Uterus (tissue), 2 donors: ENCODE data around the gene KCND2.

Experiments used
- POLR2A ChIP-seq, 2 donors: fragments of 450-650 bp; IDR thresholded peaks; one replicate each; pipeline ENCODE4 v1.6.1; 2016; ENCODE audit warnings: antibody characterized with exemption in 2 of 2, mild to moderate bottlenecking in 1 of 2, moderate library complexity in 1 of 2
- TF ChIP-seq, protein P1 (sequence below), 4 experiments: fragments of 200-600 bp in 2 of 4; fragments of 450-650 bp in 2 of 4; sonication (generic) in 2 of 4; IDR thresholded peaks; one replicate each; pipeline ENCODE4 v1.5.1; 2016 to 2019; ENCODE audit warnings: antibody characterized with exemption in 4 of 4, mild to moderate bottlenecking in 2 of 4, moderate library complexity in 1 of 4

DNA sequence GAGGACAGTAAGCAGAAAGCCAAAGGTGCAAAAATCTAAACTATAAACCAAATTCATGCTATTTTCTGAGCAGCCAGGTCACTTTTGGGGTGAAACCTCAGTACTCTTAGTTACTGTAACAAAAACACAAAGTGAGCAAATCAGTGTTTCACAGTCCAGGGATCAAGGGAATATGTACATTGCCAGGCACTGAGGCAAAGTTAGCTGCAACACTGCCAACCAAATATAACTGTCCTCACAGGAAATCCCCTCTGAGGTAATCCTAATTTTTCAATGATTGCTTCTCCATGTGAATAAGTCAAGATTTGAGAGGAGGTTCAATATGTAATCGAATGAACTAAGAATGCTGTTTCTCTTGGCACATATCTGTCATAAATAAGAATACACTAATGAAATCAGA is 355.3 kb downstream of the KCND2 start:
- TF ChIP-seq, protein P1, sequence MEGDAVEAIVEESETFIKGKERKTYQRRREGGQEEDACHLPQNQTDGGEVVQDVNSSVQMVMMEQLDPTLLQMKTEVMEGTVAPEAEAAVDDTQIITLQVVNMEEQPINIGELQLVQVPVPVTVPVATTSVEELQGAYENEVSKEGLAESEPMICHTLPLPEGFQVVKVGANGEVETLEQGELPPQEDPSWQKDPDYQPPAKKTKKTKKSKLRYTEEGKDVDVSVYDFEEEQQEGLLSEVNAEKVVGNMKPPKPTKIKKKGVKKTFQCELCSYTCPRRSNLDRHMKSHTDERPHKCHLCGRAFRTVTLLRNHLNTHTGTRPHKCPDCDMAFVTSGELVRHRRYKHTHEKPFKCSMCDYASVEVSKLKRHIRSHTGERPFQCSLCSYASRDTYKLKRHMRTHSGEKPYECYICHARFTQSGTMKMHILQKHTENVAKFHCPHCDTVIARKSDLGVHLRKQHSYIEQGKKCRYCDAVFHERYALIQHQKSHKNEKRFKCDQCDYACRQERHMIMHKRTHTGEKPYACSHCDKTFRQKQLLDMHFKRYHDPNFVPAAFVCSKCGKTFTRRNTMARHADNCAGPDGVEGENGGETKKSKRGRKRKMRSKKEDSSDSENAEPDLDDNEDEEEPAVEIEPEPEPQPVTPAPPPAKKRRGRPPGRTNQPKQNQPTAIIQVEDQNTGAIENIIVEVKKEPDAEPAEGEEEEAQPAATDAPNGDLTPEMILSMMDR (IDR thresholded peaks at IDR 0.05) = no peak
- no peak for TF ChIP-seq POLR2A (IDR thresholded peaks at IDR 0.05)
